ENCODE data around the gene WNT6.

WNT6 gene

DNA sequence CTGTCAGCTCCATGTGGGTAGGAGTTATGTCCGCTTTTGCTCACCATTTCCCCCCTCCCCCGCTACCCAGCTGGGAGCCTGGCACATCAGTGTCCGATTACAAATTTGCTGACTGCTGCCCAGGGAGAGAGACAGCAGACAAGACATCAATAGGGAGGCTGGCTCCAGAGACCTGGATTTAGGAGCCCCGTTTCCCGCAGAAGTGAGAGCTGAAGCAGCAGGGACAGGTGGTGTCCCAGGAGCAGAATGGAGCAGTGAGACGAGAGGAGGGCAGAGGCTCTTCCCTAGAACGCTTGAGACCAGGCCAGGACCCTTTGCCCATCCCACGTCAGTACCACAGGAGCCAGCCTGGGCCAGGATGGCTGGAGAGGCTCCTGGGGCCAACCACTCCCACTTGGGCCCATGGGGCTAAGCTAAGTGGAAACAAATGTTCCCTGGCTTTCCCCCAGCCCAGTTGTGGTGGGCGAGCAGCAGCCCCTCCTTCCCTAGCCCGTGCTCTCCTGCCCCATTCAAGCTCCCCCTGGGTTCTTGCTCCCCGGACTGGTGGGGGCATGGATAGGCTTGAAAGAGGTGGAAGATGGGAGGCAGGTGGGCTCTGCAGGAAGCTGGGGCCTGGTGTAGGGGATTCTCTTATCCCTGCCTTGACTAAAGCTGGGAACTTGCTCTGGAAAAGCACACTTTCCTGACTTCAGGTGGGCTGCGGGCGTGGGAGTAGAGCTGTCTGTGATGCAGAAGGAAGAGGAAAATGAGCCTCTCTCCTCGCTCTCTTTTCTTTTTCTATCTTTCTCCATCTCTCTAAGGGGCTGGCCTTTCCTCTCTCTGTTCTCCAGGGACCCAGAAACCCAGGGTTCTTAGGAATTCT is 4.1 kb upstream of the WNT6 start:
- in situ Hi-C loops (cut with MboI; ENCODE audit: low pct_unique_long_range_greater_than_20kb, low sequenced_read_pairs, unreplicated experiment): no loop called here
- TF ChIP-seq, protein P1, sequence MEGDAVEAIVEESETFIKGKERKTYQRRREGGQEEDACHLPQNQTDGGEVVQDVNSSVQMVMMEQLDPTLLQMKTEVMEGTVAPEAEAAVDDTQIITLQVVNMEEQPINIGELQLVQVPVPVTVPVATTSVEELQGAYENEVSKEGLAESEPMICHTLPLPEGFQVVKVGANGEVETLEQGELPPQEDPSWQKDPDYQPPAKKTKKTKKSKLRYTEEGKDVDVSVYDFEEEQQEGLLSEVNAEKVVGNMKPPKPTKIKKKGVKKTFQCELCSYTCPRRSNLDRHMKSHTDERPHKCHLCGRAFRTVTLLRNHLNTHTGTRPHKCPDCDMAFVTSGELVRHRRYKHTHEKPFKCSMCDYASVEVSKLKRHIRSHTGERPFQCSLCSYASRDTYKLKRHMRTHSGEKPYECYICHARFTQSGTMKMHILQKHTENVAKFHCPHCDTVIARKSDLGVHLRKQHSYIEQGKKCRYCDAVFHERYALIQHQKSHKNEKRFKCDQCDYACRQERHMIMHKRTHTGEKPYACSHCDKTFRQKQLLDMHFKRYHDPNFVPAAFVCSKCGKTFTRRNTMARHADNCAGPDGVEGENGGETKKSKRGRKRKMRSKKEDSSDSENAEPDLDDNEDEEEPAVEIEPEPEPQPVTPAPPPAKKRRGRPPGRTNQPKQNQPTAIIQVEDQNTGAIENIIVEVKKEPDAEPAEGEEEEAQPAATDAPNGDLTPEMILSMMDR (IDR thresholded peaks at IDR 0.05; ENCODE audit: extremely low read depth, insufficient read depth, missing control alignments): no peak
- DNase-seq (ENCODE audit: low spot score): no peak

DNA sequence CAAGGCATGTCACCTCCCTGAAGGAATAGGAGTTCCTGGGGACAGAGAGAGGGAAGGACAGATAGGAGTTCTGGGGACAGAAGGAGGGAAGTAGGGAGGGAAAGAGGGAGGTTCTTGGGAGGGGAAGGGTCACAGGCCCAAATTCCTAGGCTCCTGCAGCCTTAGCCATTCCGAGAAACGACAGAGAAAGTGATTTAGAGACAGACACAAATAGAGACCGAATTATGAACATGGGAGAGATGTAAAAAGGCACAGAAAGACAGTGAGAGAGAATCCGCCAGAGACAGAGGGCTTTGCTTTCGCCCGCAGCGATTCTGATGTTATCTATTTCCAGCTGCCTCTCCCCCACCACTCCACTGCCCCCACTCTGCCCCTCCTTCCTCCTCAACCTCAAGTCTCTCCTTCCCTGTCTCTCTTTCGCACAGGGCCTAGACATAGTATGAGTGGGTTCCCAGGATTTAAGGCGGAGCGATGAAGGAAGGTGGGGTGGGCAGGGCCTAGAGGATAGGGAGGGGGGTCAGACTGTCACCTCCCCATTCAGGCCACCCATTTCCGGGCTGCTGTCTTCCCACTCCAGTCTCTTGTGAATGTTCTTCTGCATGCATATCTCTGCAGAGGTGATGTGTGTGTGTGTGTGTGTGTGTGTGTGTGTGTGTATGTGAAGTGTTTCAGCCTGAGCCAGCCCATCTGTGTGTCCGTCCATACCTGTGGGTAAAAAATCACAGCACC is 3.3 kb upstream of the WNT6 start:
- in situ Hi-C loops (cut with MboI; ENCODE audit: low pct_unique_long_range_greater_than_20kb, low sequenced_read_pairs, unreplicated experiment): no loop called here
- DNase-seq (ENCODE audit: low spot score): no peak
- TF ChIP-seq, protein P1 (IDR thresholded peaks at IDR 0.05; ENCODE audit: extremely low read depth, insufficient read depth, missing control alignments): no peak

DNA sequence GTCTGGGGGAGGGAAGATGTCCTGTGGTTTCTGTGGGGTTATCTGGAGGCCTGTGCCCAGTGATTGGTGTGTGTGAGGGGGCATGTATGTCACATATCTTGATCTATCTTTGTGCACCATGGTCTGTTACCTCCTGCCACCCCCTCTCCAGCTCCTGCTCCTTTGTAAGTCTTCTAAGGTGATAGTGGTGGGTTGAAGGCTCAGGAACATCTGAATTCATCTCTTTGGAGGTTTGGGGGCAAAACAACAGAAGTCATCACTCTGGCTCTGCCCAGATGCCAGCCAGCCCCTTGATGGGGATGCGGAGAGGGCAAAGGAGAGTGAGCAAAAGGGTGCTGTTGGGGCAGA is 2.7 kb upstream of the WNT6 start:
- in situ Hi-C loops (cut with MboI; ENCODE audit: low pct_unique_long_range_greater_than_20kb, low sequenced_read_pairs, unreplicated experiment): no loop called here
- TF ChIP-seq, protein P1 (IDR thresholded peaks at IDR 0.05; ENCODE audit: extremely low read depth, insufficient read depth, missing control alignments): no peak
- DNase-seq (ENCODE audit: low spot score): no peak

DNA sequence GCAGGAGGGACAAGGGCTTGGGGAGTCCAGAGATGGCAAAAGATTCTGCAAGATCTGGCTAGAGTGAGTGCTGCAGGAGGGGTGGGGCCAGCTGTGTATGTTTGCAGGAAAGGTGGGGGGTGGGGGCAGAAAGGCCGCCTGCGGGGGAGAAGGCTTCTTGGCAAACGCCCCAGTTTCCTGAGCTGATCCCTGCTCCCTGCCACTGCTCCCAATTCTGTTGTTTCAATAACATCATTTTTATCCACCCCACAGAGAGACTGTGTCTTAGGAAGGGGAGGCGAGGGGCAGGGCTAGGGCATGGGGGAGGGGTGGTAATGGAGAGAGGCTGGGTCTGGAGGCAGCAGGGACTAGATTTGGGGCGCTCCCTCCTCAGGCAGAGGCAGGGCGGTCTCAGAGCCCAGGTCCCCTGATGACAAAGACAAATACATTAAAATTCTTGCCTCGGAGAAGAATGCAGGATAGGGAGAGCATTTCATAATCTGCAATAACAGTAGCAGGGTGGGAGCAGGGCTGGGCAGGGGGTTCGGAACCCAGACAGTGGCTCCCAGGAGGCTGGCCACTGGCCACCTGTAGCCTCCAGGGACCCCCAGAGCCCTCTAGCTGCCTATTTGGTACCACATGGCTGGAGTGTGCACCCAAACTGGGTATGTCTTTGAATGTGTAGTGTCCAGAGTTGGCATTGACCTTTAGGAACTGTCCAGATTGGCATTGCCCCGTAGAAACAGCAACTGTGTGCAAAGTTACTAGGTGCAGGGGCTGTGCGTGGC is 2.1 kb upstream of the WNT6 start:
- TF ChIP-seq, protein P1 (IDR thresholded peaks at IDR 0.05; ENCODE audit: extremely low read depth, insufficient read depth, missing control alignments): no peak
- in situ Hi-C loops (cut with MboI; ENCODE audit: low pct_unique_long_range_greater_than_20kb, low sequenced_read_pairs, unreplicated experiment): no loop called here
- DNase-seq (ENCODE audit: low spot score): no peak

DNA sequence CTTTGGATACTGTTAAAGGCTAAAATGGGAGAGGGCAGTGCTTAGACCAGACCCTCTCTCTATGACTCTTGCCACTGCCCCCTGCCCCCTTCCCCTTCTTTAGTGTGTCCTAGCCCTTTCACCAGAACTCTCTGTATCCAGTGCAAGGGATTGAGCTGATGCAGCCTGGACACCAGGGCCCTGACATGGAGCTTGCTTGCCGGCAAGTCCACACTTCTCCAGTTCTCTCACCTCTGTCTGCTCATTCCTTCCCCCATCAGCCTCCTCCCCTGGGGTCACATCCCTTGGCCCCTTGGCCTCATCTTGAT is 1.5 kb upstream of the WNT6 start:
- TF ChIP-seq, protein P1 (IDR thresholded peaks at IDR 0.05; ENCODE audit: extremely low read depth, insufficient read depth, missing control alignments): no peak
- no peak for DNase-seq (ENCODE audit: low spot score)
- in situ Hi-C loops (cut with MboI; ENCODE audit: low pct_unique_long_range_greater_than_20kb, low sequenced_read_pairs, unreplicated experiment): no loop called here

DNA sequence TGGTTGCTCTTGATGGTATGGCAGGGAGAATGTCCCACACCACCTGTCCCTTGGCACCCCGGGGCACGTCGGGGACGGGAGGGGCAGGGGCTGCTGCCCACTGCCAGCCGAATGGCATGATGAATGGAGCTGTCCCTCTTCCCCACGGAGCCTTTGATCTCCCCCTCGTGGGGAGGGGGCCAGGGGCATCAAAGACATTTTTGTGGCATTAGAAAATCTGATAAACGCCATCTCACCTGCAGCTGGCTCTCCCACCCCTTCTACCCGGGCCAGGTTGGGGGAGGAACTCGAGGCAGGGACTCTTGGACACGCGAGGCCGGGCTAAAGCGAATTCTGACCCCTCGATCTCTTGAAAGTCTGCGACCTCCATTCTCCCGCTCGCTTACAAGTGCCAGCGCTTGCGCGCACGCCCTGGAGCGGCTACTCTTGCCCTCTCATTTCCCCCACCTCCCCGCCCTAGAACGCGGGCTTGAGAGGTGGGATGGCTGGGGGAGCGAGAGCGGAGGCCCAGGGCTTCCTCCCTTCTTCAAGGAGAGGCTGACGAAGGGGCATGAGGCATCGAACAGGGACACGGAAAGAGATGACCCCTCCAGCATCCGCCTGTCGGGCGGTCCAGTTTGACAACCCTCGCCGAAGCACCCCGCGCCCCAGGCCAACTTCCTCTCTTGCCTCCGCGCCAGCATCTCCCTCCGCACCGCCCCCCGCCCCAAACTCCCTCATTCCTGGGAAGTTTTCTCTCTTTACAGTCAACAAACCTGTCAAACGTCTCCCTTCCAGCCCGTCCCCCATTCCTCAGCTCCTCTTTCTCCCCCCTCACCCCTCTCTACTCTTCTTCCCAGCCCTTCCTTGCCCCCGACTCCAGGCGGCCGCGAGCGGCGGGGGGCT is 692 bp upstream of the WNT6 start:
- in situ Hi-C loops (cut with MboI; ENCODE audit: low pct_unique_long_range_greater_than_20kb, low sequenced_read_pairs, unreplicated experiment): no loop called here
- TF ChIP-seq, protein P1 (IDR thresholded peaks at IDR 0.05; ENCODE audit: extremely low read depth, insufficient read depth, missing control alignments): no peak
- DNase-seq (ENCODE audit: low spot score): peak; percentile 29

Measured in GM13977 (cell line).